Measurements from ENCODE around the gene SPRR1A.

GRCh38 chr1:152983743-152984142, at the start of gene SPRR1A:
- TF ChIP-seq, protein P1, sequence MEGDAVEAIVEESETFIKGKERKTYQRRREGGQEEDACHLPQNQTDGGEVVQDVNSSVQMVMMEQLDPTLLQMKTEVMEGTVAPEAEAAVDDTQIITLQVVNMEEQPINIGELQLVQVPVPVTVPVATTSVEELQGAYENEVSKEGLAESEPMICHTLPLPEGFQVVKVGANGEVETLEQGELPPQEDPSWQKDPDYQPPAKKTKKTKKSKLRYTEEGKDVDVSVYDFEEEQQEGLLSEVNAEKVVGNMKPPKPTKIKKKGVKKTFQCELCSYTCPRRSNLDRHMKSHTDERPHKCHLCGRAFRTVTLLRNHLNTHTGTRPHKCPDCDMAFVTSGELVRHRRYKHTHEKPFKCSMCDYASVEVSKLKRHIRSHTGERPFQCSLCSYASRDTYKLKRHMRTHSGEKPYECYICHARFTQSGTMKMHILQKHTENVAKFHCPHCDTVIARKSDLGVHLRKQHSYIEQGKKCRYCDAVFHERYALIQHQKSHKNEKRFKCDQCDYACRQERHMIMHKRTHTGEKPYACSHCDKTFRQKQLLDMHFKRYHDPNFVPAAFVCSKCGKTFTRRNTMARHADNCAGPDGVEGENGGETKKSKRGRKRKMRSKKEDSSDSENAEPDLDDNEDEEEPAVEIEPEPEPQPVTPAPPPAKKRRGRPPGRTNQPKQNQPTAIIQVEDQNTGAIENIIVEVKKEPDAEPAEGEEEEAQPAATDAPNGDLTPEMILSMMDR (IDR thresholded peaks at IDR 0.05): no peak
- no peak for TF ChIP-seq POLR2AphosphoS5 (IDR thresholded peaks at IDR 0.05; ENCODE audit: low read depth, low read length)
- TF ChIP-seq, protein P2, sequence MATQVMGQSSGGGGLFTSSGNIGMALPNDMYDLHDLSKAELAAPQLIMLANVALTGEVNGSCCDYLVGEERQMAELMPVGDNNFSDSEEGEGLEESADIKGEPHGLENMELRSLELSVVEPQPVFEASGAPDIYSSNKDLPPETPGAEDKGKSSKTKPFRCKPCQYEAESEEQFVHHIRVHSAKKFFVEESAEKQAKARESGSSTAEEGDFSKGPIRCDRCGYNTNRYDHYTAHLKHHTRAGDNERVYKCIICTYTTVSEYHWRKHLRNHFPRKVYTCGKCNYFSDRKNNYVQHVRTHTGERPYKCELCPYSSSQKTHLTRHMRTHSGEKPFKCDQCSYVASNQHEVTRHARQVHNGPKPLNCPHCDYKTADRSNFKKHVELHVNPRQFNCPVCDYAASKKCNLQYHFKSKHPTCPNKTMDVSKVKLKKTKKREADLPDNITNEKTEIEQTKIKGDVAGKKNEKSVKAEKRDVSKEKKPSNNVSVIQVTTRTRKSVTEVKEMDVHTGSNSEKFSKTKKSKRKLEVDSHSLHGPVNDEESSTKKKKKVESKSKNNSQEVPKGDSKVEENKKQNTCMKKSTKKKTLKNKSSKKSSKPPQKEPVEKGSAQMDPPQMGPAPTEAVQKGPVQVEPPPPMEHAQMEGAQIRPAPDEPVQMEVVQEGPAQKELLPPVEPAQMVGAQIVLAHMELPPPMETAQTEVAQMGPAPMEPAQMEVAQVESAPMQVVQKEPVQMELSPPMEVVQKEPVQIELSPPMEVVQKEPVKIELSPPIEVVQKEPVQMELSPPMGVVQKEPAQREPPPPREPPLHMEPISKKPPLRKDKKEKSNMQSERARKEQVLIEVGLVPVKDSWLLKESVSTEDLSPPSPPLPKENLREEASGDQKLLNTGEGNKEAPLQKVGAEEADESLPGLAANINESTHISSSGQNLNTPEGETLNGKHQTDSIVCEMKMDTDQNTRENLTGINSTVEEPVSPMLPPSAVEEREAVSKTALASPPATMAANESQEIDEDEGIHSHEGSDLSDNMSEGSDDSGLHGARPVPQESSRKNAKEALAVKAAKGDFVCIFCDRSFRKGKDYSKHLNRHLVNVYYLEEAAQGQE (IDR thresholded peaks at IDR 0.05; ENCODE audit: insufficient read depth in 1 of 2, low read depth in 2 of 2, low read length in 1 of 2): no peak
